ENCODE data around the gene SNX30.

DNA sequence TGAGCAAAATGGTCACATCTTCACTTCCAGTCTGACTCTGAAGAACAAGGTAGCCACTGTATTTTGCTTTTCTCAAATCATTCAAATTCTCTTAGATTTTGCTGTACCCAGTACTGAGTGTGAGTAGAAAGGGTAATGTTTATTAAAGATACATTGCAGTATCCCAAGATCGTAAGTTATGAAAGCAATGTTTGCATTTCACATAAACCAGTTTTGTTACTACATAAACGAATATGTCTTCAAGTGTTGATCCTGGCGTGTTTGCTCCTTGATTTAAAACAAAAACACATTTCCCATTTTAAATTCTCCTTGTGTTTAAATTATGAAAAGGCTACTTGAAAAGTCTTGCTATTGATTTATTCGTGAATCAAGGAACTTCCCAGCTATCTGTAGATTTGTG, 22.0 kb downstream of the SNX30 start:
- no peak for TF ChIP-seq FOXK2 (IDR thresholded peaks at IDR 0.05)
- TF ChIP-seq L3MBTL2 (conservative IDR thresholded peaks at IDR 0.05), result no peak
- no peak for TF ChIP-seq ZNF384 (IDR thresholded peaks at IDR 0.05)
- TF ChIP-seq BHLHE40 (IDR thresholded peaks at IDR 0.05; ENCODE audit: borderline replicate concordance), result no peak
- TF ChIP-seq SP1 (IDR thresholded peaks at IDR 0.05), result no peak

Data from HEK293T (cell line).